Limb (tissue), 2 donors: ENCODE data around the gene CAPN5.
"Not testable (repeated sequence)": the region's sequence is repeated elsewhere in the genome, so short reads cannot be mapped to it uniquely, and the experiment has no call there.

Source experiments
- DNase-seq, 2 donors: peaks; one replicate each; pipeline ENCODE4 v3.0.0-alpha.2; 2016; ENCODE audit errors: extremely low spot score in 2 of 2

The CAPN5 gene

DNA sequence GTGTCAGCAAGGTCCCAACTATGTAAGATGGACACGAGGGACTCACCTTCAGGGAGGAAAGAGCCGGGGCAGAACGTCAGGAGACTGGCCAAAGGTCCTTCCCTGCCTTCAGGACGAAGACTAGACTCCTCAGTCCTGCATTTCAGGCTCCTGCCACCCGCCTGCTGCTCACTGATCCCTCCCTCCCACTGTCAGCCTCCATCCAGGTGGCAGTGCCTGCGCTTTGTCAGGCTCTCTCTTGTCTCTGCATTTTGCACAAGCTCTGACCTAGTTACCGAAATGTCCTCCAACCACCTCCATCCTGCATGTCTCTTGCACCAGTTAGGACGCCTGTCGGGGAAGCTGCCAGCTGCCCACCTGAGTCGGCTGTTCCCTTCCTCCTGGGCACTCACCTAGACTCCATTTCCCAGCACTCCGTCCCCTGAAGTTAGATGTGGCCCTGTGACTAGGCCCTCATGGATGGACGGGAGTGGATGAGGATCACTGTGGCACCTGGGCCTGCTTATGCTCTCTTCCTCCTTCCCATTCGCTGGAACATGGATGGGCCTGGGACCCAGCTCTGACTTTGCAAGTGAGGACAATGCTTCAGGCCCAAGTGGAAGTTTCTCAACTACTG is 24.6 kb upstream of the CAPN5 start:
- DNase-seq = no peak

DNA sequence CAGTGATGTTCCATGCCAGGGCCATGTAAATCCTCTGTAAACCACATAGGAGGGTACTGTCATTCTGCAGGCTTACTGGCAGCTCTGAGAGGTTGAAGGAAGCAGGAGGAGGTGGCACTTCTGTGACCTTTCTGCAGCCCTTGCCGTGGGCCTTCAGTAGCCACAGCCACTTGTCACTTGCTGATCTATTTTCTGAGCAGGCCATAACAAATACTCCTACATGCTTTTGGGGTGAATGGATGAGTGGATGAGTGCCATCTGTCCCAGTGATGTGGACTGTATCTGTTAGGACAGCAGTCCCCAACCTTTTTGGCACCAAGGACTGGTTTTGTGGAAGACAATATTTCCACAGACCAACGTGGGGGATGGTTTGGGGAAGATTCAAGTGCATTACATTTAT is 22.4 kb upstream of the CAPN5 start:
- no peak for DNase-seq

DNA sequence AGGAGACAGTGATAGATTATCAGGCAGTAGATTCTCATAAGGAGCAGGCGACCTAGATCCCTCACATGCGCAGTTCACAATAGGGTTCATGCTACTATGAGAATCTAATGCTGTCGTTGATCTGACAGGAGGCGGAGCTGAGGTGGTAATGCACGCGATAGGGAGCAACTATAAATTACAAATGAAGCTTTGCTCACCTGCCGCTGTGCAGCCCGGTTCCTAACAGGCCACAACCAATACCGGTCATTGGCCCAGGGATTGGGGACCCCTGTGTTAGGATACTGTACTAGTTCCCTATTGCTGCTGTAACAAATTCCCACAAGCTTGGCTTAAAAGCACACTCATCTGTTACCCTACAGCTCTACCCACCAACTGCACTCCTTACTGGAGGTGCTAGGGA is 21.9 kb upstream of the CAPN5 start:
- no peak for DNase-seq

DNA sequence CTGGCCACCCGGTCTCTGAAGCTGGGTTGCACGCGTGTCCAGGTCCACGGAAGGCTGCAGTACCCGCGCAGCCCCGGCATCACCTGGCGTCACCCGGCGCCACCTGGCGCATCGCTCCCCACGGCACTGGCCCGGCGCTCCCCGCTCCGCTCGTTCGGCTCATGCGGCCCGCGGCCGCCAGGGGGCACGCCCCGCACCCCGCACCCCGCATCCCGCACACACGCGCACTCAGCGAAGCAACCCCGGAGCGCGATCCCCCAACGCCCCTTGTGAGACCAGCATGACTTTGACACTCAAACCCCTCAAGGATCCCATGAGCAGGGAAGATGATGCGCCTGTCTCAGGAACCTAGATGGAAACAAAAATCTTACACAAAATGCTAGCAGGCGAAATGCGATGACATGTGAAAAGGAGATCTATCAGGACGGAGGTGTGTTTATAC is 20.7 kb upstream of the CAPN5 start:
- peak in 1 of 2 donors; percentile 76 for DNase-seq

DNA sequence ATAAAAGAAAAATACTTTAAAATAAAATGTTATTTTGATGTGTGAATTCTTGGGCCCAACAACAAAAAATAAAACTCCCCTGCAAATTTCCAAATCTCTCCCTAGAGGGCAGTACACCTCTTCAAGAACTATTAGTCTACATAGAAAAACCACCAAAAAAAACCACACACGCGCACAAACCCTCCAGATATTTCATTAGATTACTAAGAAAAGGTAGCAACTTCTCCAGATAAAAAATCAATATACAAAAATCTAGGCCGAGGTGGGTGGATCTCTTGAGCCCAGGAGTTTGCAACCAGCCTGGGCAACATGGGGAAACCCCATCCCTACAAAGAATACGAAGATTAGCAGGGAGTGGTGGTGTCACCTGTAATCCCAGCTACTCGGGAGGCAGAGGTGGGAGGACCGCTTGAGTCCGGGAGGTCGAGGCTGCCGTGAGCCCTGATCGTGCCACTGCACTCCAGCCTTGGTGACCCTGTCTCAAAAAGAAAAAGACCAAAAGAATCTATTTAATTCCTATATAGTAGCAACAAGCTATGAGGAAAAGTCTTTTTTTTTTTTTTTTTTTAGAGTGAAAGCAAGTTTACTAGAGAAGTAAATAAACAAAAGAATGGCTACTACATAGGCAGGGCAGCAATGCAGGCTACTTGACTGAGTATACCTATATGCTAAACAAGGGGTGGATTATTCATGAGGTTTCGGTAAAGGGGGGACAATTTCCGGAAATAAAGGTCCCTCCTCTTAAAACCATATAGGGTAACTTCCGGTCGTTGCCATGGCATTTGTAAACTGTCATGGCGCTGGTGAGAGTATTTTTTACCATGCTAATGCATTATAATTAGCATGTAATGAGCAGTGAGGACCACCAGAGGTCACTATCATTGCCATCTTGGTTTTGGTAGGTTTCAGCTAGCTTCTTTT is 19.5 kb upstream of the CAPN5 start:
- peak; percentile 71 to 92 for DNase-seq

DNA sequence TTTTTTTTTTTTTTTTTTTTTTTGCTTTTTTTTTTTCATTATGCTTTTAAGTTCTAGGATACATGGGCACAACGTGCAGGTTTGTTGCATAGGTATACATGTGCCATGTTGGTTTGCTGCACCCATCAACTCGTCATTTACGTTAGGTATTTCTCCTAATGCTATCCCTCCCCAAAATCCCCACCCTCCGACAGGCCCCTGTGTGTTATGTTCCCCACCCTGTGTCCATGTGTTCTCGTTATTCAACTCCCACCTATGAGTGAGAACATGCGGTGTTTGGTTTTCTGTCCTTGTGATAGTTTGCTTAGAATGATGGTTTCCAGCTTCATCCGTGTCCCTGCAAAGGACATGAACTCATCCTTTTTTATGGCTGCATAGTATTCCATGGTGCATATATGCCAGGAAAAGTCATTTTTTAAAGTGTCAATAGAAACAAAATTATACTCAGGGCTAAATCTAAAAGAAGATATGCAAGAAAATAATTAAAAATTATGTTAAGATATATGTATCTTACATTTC is 18.8 kb upstream of the CAPN5 start:
- DNase-seq = not testable (repeated sequence)

DNA sequence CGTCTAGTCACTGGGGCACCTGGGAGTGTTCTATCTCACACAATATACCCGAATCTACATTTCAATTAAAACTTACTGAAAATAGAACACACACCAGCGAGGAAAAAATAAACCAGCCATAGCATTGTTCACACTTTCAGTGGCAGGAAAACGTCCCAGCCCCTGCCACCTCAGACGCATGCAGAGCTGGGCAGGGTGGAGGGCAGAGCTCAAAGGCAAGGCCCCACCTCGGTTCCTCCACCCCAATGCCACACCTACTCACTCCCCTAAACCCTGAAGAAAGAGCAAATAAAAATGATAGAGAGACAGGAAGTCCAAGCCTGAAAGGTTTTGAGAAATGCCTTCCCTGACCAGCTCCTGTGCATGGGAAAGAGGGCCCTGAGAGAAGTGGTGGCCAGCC is 17.7 kb upstream of the CAPN5 start:
- DNase-seq = no peak

DNA sequence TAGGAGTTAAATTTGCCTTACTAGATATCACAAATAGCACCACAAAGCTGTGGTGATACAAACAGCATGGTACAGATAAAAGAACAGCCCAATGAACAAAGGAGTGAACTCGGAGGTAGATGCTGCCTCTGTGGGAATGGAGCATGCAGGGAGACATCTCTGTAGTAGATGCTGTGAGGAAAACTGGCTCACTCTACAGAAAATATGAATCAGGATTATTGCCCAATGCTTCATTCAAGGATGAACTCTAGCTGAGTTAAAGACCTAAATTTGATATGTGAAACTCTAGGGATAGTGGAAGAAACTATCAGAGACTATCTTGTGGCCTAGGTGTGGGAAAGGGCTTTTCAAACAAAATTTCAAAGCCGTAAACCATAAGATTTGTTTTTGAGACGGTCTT is 15.3 kb upstream of the CAPN5 start:
- DNase-seq = no peak

DNA sequence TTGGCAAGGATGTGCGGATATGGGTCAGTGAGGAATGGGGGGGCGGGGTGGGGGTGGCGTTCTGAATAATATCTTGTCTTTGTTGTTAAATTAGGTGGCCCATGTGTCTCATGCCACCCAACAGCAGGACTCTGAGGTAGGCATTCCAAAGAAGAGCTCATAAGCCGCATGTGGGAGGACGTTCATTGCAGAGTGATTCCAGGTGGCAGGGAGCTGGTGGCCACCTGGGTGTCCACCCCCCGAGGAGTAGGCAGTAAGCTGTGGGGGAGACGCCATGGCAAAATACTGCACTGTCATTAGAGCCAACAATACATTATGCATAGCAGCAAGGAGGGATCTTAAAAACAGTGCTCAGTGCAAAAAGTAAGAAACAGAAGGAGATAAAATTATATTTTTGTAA is 14.3 kb upstream of the CAPN5 start:
- DNase-seq = no peak

DNA sequence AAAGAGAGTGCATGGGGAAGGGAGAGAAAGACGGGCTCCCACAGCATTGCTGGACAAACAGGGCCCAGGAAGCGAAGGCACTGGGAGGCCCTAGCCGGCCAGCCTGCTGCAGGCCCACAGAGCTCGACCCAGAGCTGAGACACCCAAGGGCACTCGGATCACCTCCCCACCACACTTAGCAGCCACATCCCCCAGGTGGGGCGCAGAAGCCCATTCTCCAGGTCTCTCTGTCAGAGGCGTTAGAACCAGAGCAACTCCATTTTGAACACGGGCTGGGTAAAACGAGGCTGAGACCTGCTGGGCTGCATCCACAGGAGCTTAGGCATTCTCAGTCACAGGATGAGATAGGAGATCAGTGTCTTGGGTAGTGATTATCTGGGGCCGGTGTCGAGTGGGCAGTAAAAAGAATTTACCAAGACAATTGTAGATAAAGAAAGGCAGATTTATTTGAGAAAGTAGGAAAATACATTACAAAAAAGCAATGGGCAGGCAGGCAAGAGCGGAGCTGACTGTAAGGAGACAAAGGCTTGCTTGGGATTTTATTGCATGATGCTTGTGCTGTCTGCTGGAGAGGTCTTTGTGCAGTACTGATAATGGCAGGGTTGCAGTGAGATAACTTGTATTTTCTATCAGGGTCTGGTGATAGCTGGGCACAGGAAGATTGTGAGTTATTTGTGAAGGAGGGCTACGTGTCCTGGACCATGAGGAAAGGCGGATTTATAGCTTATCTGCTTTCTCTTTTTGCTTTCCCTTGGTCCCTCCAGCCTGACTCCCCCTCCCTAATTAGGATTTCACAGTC is 13.4 kb upstream of the CAPN5 start:
- no peak for DNase-seq

DNA sequence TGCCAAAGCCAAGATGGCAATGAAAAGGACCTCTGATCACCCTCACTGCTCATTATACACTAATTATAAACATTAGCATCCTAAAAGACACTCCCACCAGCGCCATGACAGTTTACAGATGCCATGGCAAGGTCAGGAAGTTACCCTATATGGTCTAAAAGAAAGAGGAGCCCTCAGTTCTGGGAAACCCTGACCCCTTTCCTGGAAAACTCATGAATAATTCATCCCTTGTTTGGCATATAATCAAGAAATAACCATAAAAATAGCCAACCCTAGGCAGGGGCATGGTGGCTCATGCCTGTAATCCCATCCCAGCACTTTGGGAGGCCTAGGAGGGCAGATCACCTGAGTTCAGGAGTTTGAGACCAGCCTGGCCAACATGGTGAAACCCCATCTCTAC is 12.7 kb upstream of the CAPN5 start:
- no peak for DNase-seq

DNA sequence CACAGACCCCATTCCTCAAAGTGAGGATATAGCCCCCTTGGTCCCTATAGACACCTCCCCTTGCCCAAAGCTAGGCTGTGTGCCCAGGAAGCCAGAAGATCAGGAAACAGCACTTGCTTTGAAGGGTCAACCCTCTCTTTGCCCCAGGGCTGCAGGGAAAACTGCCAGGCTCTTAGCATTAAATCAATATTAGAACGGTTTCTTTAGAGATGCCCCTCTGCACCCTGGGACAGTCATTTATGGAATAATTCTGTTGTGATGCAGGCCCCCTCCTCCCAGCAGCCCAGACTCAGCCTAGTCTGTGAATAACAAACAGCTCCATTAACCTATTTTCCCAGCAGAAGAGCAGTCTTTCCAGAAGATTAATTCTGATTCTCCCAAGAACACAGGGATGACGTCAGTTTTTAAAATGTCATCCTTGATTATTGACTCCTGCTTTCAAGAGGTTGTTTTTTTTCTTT is 11.6 kb upstream of the CAPN5 start:
- no peak for DNase-seq

DNA sequence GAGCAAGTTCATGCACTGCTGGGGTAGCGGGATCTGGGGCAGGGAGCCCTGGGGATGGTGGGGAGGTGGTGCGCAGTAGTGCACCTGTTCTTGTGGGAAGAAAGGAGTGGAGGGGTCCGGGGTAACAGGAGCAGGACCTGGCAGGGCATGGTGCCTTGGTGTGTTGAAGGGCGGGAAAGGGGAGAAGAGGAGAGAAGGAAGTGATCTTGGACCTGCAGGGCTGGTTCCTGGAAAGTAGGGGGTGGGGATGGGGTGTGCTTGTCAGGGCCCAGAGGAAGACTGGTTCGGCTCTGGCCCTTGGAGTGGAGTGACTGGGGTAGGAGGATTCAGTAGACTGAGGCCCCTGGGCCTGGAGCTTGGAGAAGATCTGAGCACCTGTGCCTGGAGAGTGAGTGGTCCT is 10.9 kb upstream of the CAPN5 start:
- no peak for DNase-seq

DNA sequence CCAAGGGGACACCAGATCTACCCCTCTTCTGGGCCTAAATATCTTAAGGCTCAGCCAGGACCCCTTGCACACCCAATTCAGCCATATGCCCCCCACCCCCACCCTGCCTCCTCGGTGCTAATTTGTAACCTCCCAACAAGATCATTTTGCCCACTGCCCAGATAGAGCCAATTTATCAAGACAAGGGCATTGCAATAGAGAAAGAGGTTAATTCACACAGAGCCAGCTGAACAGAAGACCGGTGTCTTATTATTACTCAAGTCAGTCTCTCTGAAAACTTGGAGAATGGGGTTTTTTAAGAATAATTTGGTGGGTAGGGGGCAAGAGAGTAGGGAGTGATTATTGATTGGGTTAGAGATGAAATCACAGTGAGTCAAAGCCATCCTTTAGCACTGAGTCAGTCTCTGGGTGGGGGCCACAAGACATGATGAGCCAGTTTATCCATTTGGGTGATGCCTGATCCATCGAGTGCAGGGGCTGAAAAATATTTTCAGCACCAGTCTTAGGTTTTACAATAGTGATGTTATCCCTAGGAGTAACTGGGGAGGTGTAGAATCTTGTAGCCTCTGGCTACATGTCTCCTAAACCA is 9.9 kb upstream of the CAPN5 start:
- no peak for DNase-seq

DNA sequence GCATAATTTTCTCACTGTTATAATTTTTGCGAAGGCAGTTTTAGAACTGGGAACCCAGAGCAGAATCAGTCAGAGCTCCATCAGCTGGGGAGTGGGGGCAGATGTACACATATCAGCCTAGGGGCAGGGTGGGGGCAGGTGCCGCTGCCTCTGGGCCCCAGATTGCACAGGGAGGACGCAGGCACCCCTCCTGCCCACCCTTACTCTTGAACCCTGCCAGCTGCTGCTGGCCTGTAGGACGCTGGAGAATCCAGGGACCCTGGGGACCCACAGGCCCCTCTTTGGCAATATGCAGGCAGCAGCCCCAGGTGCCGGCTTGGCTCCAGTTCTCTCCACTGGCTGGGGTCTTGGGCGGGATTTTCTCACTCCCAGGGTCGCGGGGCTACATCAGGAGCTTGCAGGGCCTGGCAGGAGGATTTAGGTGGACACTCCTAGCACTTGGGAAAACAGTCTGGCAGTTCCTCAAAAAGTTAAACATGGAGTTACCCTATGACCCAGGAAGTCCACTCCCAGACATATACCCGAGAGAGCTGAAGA is 8.8 kb upstream of the CAPN5 start:
- DNase-seq = no peak

DNA sequence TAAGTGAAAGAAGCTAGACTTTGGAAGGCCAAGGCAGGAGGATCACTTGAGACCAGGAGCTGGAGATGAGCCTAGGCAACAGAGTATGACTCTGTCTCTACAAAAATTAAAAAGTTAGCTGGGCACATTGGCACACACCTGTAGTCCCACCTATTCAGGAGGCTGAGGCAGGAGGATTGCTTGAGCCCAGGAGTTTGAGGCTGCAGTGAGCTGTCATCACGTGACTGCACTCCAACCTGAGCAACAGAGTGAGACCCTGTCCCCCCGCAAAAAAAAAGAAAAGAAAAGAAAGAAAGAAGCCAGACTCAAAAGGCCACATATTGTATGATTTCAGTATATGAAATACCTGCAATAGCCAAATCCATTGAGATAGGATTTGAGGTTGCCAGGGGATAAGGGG is 7.9 kb upstream of the CAPN5 start:
- DNase-seq = no peak

DNA sequence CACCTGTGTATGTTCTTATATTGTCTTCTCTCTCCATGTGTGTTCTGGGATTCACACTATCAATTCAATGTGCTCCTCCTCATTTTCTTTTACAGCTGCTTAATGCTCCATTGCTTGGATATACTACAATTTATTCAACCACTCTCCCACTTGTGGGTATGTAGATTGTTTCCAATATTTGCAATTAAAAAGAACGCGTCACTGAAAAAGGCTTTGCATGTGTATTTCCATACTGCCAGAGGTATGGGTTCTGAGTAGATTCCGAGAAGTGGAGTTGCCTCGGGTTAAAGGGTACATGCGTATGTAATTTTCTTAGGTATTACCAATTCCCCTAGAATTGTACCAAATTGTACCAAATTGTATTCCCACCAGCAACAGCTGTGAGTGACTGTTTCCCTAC is 7.0 kb upstream of the CAPN5 start:
- no peak for DNase-seq

DNA sequence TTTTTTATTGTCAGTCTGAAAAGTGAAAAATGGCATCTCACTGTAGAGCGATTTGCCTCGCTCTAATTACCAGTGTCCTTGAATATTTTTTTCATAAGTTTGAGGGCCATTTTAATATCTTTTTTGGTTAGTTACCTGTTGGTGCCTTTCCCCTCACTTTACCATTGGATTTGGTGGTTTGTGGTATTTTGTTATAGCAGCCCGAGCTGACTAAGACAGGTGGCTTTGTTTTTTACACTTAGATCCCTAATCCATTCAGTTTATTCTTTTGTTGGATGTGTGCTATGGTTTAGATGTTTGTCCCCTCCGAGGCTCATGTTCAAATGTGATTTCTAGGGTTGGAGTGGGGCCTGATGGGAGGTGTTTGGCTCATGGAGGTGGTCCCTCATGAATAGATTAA is 6.5 kb upstream of the CAPN5 start:
- no peak for DNase-seq

DNA sequence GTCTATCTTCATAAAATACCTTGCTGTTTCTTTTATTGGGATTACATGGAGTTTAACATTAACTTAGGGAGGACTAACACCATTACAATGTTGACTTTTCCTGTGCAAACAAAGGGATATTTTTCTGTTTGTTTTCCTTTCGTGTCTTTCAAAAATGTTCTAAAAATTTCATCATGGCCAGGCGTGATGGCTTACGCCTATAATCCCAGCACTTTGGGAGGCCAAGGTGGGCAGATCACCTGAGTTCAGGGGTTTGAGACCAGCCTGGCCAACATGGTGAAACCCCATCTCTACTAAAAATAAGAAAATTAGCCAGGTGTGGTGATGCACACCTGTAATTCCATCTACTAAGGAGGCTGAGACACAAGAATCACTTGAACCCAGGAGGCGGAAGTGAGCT is 5.5 kb upstream of the CAPN5 start:
- DNase-seq = not testable (repeated sequence)

DNA sequence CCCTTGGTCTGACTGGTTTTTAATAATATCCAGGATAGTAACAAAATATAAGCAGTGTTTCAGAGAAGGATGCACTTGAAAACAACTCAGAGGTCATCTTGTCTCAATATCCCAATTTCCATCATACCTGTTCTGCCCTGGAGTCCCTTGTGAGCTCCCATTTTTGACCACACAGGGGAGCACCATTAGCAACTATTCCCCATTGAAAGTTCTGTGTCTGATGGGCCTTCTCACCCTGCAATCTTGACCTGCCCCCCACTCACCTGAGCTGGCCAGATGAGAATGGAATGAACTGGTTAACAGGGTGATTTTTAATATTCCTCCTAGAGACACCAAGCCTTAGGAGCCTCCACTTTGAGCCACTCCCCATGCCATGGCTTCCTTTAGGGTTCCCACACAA is 3.8 kb upstream of the CAPN5 start:
- no peak for DNase-seq

DNA sequence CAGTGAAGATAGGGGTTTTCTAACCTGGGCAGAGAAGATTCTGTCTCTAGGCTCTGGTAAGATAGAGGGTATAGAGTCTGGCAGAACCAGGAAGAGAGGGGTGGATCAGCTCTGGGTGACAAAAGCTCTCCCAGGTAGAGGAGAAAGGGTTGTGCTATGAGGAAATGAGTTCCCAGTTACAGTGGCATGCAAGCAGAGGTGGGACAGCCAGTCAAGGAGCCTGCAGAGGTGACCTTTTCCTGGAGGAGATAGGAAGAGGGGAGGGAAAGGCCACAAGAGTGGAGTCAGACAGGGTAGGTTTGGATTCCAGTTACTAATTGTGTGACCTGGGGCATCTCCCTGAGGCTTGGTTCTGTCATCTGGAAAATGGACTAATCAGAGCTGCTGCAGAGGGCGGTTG is 3.4 kb upstream of the CAPN5 start:
- no peak for DNase-seq
